Activated CD4-positive, CD25-positive, alpha-beta regulatory T cell treated with anti-CD3 and anti-CD28 coated beads, Interleukin-2, amount 50 U/mL, for 24 hours (primary cell): ENCODE measurements around the gene PRKAG1.
A peak's percentile ranks its signal among the peaks of the same experiment; 100 is the strongest.

ENCODE experiments used
- ATAC-seq, 2 donors: fragments of 150-1000 bp; cut with Tn5 transposase; one replicate each; pipeline ENCODE4 v1.10.0; 2021; ENCODE audit warnings: mild to moderate bottlenecking in 1 of 2, moderate library complexity in 1 of 2

The PRKAG1 gene

DNA sequence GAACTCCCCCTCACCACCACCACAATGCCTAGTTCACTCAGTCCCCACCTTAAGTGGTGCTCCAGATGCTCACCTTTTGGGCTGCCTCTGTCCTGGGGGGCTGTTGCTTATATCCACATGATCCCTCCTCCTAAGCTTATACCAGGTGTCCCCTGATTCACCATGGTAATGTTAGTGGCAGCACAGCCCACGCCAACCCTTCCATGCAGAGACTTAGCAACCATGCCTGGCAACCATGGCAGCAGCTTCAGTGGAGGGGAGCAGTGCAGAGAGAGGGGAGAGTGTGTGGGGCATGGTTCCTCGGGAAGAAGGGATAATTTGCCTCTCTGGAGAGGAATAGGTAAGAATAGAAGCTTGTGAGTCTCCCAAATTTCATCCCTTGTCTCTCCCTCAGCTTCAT is 18.2 kb downstream of the PRKAG1 start:
- ATAC-seq = no peak

DNA sequence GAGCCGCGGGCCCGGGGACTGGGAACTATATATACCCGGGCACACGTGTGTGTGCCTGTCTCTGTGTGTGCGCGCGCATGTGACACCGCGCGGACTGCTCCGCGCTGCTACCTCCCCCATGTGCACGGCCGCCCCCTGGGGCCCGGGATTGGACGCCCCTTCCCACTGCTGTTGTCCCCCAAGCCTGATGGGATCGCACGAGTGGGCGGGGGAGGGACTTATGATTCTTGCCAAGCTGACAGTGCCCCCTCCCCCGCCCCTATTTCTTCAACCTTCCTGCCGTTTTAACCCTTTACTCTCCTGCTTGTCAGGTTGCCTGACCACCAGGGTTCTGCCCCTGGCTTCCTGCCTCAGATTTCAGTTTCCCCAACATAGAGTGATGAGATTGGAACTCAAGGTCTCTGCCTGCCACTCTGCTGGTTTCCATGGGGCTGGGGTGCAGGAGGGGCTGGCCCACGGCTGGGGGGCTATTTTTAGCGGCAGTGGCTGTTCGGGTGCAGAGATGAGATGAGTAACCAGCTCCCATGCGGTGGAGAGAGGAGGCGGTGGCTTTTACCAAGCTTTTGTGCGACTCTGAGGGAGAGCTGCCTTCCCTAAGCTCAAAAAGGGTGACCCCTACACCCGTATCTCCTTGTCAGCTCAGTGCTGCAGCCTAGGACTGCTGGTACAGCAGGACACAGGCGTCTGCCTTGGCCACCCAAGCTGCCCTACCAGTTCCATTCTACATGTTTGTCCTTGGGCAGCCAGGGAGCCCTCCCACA is 19.0 kb downstream of the PRKAG1 start, which contains the start of gene DDN:
Gene DDN (minus strand): TSS at position 5 of the 761 bp plus-strand sequence. CDS start 88 bp downstream, outside the sequence.
- ATAC-seq = peak; percentile 57 to 59

DNA sequence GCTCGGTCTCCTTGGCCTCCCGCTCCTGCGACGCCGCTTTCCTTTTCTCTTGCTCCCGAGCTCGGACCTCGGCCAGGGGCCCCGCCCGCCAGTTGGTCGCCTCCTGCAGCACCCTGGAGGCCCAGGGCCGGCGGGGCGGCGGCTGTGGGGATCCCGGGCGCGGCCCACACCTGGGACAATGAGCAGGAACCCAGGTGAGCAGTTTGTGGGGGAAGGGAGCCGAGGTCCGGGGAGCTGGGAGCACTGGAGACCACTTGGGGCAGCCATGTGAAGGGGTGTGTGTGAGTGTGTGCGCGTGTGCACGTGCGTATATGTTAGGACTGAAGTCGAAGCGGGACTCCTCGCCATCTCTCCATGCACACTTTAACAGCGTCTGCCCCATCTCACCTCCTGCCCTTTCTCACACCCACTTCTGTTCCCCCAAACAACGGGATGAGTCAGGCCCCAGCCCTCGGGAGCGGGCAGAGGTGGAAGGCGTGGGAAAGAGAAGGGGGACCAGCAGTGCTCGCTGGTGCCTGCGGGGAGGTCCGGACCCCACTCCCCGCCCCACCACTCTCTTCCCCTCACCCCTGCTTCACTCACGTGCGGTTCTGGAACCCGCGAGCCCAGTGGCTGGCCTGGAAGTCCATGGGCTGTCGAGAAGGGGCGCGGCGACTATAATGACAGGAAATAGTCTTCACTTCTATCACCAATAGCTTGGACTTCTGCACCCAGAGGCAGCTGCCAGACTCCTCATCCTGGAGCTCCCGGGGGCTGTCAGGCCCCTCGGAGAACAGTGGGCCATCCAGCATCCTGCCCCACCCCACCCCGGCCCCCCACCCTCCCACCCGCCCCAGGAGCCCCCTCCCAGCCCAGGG is 19.9 kb downstream of the PRKAG1 start:
- ATAC-seq = no peak

DNA sequence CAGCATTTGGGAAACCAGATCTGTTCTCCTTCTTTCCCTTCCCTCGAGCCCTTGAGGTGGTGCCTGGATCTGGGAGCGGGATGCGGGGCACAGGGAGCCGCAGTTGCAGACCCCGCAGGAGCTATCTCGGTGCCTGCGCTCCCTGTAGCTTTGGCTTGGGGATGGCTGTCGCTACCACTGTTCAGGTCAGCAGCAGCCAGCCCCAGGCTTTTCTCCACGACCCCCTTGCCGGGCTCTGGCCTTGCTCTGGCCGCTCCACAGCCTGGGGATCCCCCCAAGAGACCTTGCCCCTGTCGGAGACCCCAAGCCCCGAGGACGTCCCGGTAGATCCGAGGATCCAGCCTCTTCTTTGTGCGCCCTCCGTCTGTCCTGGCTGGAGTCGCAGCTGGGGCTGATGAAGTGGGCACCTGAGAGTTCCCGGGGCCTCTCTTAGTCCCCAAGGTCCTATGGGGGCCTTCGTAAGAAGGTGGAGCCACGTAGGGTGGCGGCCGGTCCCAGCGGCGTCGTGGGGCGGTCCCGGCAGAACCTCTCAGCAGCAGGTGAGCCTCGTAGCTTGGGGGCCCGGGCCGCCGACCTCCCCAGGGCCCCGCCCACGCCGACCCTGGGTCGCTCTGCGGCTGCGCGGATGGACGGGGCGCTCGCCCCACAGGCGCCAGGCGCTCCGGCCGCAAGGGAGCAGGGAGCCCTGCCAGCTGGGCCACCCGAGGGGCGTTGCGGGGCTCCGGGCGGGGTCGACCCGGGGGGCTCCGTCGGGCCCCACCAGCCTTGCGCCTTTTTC is 20.7 kb downstream of the PRKAG1 start:
- ATAC-seq = peak in 1 of 2 donors; percentile 3

DNA sequence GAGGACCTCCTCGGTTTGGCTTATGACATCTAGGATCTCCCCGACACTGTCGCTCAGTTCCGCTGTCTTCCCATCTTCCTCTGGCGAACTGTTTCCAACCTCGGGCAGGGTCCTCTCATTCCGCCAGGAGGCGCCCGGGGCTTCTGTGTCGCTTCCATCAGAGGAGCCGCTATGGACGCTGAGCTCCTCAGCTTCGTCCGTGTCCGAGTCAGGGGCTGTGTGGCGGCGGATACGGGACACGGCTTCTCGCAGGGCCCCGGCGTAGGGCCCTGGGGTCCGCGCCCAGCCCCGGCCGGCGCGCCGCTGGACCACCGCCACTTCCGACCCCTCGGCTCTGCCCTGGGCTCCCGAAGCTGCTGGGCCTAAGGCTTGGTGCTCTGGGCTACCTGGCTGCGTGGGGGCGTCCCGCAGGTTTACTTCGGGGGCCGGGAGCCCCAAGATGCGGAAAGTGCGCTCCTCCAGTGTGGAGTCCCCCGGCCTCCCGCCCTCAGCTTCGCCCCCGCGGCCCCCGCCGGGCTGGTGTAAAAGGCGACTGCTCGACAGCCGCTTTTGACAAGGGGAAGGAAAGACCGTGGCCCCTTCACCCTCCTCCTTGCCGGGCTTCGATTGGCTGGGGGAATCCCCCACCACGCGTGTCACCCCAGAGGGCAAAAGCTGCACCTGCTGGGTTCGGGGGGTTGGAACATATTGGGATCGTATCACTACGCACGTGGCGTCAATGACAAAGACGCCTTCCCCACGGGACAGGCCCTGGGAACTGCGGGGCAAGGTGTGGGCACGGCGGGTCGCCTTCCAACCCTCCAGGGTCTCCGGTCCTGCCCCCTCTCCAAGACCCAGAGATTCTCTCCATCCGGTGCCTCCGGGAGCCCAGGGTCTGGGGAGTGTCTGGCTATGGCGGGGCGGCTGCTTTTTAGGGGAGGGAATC is 21.5 kb downstream of the PRKAG1 start:
- peak; percentile 41 to 48 for ATAC-seq

DNA sequence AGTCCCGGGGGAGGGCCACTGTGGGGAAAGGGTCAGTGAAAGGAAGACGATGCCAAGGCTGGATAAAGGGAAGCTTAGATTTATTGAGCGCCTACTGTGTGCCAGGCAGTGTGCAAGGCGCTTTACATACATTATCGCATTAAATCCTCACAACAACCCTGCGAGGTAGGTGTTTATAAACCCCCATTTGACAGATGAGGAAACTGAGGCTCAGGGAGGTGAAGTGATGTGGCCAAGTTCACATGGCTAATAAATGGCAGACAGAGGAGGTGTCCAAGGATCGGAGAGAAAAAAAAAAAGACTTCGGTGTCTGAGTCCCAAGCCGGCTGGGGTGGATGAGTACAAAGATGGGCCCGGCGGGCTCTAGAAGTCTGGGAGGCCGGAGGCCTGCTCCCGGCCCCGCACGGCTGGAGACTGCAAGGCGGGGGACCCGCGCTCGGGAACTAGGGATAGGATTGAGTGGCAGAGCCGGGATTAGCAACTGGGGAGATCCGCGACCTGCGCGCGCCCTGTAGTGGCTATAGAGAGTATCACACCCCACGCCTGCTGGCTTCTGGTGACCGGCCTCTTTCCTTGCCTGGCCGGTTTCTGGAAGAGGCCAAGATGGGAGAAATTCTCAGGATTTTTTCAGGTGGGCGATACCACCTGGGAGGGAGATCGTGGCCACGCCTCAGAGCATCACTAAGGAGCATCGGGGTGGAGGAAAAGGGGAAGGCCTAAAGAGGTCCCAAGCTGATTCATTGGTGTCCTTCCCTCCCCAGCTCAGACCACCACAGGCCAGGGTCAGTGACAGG is 23.3 kb downstream of the PRKAG1 start:
- ATAC-seq = peak in 1 of 2 donors; percentile 17

DNA sequence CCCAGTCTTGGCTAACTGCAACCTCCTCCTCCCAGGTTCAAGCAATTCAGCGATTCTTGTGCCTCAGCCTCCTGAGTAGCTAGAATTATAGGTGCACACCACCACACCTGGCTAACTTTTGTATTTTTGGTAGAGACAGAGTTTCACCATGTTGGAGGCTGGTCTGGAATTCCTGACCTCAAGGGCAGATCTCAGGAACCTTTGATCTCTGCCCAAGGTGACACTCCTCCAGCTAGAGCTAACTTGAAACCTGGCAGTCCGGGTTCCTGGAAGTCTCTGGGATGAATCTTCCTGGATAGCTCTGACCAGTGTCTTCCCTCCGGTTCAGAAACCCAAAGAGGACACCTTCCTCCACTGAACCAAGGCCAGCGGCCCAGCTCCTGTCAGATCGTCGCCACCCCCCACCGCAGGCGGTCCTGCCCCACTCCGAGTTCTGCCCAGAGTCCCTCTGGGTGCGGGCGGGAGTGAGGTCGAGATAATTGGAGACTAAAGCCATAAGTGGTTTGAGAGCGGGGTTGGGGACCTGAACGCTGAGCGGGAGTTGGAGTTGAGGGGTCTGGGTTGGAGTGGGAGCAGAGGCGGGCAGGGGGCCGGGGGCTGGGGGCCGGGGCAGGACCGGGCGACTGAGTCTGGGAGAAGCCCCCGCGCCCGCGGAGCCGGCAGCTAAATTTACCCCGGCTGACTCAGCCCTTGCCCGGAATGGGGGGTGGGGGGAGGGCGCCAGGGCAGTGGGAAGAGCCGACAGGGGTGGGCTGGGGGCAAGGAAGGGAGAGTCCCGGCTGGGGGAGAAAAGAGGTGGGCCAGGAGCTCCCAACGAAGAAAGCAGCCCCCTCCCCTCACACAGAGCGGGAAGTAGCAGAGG is 24.1 kb downstream of the PRKAG1 start:
- ATAC-seq = no peak

DNA sequence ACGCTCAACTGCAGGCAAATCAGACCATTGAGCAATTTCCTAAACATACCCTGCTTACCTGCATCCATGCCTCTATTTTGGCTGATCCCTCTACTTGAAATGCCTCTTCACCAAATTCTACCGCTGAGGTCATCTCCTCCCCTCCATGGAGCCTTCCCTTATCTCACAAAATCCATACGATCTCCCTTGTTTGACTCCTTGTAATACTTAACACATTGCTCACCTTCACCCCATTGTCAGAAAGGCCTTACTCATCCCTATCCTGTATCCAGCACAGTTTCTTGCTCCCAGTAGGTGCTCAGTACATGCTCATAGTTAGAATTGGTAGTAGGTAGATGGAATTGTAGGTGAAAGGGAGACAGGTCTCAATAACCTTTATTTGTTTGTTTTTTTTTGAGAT is 24.8 kb downstream of the PRKAG1 start:
- ATAC-seq = no peak

DNA sequence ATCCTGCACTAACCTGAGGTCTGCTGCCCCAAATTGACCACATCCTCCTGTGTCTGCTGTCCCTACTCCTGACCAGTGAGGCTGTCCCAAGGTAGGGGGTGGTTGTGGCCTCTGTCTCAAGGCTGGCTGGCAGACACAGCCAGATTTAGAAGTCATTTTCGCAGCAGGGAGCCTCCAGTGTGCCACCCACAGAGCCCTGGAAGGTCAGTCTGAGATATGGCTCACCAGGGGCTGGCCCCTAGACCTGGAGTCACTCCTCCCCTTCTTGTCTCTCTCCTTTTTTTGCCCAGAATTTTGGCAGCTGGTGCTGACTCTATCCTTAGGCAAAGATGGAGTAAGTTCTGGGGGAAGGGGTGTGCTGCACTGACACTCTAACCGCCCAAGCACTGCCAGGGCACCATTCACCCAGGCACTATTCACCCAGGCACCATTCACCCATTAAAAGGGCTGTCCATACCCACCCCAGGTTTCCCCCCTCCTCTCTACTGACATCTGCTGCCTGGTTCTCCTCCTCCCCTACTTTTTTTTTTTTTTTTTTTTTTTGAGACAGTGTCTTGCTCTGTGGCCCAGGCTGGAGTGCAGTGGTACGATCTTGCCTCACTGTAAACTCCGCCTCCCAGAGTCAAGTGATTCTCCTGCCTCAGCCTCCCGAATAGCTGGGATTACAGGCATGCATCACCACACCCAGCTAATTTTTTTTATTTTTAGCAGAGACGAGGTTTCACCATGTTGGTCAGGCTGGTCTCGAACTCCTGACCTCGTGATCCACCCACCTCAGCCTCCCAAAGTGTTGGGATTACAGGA is 27.1 kb downstream of the PRKAG1 start:
- no peak for ATAC-seq

DNA sequence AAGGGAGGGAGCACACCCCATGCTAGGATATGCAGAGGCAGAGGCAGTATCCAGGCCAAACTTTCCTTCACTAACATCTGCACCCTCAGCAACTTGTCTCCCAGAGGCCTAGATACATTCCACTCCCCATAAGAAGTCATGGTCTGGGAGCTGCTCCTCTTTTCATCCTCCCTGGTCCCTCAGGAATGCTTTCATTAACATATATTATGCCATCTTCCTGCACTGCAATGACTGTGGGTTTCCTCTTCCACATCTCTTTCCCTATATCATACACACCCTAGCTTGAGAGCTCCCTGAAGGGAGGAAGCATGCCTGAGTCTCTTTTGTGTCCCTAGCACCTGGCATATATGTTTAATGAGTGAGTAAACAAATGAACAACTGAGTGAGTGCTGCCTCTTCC is 28.0 kb downstream of the PRKAG1 start:
- no peak for ATAC-seq

DNA sequence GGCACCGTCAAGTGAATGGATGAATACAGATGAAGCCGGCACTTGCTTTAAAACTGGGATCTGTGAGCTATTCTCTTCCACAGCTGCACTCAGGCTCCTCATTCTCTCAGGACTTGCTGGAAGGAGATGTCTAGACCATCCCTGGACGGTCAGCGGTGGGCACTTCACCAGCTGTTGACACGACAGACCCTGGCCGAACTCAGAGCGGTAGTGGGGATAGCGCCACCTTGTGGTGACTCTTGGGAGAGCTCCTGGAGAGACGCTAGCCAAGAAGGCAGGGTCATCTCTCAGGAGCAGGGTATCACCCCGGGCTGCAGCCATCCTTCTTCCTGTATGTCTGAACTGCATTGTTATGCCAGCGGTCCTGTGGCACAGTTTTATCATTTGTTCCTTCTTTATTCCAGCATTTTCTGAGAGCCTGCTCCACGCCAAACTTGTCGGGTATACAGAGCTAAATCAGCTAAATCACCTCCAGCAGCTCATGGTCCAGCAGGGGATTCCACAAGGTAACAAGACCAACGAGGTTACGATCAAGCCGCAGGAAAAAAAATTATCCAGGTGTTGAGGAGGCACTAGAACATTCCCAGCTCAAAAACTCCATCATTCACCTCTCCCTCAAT is 30.4 kb downstream of the PRKAG1 start:
- peak; percentile 52 to 75 for ATAC-seq

DNA sequence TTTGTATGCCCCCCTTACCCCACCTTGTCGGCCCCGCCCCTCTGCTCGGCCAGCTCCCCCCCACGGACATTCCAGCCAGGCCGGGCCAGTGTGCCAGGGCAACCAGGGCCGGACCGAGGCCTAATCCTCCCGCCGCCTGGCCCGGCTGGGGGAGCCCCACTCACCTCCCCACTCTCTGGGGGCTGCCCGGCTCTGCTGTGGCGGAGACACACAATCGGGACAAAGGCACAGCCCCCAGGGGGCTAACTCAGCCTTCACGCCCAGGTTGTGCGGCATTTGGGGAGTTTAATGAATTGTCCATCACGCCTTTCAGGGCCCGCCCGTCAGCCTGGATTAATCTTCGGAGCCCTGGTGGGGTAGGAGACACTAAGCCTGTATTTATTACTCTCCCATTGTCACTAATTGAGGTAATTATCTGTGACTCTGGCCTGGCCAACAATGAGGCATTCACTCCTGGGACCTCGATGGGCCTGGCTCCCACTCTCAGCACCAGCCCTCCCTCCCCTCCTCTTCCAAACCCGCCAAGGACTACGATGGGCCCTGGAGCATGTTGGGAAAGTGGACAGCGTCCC is 31.8 kb downstream of the PRKAG1 start:
- ATAC-seq = no peak

DNA sequence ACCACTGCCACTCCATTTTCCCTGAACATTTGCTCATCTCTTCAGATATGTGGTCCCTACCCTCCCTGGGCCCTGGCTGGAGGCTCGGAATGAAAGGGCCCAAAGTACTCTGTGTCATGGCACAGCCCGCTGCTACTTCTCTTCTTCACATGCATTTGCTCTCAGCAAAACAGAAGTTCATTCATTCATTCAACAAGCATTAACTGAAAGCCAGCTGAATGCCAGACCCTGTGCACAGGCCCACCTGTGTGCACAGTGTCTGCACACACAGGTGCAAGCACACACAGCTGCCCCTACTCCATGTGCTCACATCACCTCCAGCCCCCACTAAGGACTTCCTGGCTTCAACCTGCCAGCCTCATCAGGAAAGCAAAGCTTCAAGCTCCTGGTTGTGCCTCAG is 32.7 kb downstream of the PRKAG1 start:
- ATAC-seq = no peak

DNA sequence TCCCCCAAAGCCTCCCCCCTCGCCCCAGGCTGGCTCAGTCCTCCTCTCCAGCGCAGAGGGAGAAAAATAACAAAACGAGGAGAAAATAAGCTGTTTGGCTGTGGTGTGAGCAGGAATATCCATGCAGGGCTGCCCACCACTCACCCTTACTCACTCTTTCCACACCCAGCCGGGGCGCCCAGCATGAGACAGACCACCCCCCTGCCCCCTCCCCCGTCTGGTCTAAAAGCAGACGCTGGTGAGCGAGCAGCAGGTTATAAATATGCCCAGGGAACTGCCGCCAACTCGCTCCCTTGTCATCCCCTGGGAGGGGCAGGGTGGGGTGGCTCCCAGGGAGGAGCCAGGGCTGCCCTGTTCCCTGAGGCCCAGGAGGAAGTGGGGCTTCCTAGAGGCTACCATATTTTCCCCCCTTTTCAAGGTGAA is 33.1 kb downstream of the PRKAG1 start:
- no peak for ATAC-seq

DNA sequence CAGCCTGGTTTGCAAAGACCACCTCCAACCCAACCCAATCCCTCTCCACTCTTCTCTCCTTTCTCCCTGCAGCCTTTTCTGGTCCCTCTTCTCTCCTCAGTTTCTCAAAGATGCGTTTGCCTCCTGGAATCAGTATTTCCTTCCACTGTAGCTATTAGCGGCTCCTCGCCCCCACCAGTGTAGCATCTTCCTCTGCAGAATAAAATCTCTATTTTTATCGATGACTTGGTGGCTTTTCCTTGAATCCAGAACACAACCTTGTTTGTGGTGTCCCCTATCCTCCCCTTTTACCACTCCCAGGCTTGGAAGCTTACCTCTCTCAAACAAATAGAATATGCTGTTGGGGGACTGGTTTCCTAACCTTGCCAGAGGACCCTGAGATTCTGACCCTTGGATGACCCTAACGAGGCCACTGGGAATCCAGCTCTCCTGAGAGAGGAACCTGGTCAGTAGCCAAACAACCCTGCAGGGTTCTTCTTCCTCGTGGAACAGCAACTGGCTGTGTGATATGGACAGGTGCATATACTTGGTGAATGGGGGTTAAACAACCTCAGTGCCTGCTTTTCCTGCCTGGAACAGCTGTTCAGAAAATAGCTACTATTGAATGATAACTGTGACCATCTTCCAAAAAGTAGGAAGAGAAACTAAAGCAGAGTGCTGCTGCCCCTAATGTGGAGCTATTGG is 36.0 kb downstream of the PRKAG1 start:
- no peak for ATAC-seq

DNA sequence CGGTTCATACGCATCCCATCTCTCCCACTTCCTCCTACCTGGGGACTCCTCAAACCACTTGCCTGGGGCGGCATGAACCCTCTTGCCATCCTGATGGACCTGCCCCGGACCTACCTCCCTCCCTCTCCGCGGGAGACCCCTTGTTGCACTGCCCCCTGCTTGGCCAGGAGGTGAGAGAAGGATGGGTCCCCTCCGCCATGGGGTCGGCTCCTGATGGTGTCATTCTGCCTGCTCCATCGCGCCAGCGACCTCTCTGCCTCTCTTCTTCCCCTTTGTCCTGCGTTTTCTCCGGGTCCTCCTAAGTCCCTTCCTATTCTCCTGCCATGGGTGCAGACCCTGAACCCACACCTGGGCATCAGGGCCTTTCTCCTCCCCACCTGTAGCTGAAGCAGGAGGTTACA is 36.8 kb downstream of the PRKAG1 start:
- ATAC-seq = no peak

DNA sequence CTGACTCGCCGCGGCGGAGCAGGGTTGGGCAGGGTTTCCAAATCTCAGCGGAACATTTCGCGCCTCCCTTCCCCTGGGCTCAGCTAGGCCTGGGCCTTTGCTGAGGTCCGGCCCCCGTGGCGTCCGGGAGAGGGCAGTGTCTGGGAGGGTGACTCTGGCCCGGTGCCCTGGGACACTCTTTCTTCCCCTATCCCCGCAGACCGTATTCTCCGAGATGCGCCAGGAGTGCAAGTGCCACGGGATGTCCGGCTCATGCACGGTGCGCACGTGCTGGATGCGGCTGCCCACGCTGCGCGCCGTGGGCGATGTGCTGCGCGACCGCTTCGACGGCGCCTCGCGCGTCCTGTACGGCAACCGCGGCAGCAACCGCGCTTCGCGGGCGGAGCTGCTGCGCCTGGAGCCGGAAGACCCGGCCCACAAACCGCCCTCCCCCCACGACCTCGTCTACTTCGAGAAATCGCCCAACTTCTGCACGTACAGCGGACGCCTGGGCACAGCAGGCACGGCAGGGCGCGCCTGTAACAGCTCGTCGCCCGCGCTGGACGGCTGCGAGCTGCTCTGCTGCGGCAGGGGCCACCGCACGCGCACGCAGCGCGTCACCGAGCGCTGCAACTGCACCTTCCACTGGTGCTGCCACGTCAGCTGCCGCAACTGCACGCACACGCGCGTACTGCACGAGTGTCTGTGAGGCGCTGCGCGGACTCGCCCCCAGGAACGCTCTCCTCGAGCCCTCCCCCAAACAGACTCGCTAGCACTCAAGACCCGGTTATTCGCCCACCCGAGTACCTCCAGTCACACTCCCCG is 37.4 kb downstream of the PRKAG1 start:
- peak; percentile 11 to 21 for ATAC-seq
